HEK293 (cell line): ENCODE measurements around the gene TEX36.

ENCODE experiments used
- CTCF ChIA-PET: fragments of 350-600 bp; formaldehyde crosslinking; extraction: SDS; loops from one replicate; lab custom pipeline; 2021; ENCODE audit warnings: antibody characterized with exemption; lab: Yijun Ruan, JAX
- POLR2A ChIA-PET: fragments of 300-600 bp; formaldehyde crosslinking; extraction: SDS; loops from one replicate; lab custom pipeline; 2020; ENCODE audit warnings: antibody characterized with exemption, inconsistent platforms; lab: Yijun Ruan, JAX
- H3K27ac ChIP-seq: fragments of 200-500 bp; sonication (Bioruptor generic); 2 replicates; pipeline ENCODE4 v1.5.1; 2014; ENCODE audit warnings: low read depth, low read length, control low read depth, inconsistent platforms; ENCODE audit errors: extremely low read depth
- H3K36me3 ChIP-seq, 2 experiments: fragments of 200-500 bp in 1 of 2; sonication (Bioruptor generic) in 1 of 2; 1 replicate in 1 of 2; 2 replicates in 1 of 2; pipeline ENCODE4 v1.5.1; 2014 to 2017; ENCODE audit warnings: inconsistent platforms in 2 of 2, low read length in 2 of 2; ENCODE audit not compliant: control insufficient read depth in 2 of 2, insufficient read depth in 1 of 2
- H3K4me1 ChIP-seq: fragments of 200-500 bp; sonication (Bioruptor generic); 2 replicates; pipeline ENCODE4 v1.5.1; 2014; ENCODE audit warnings: mild to moderate bottlenecking, low read length, inconsistent platforms; ENCODE audit not compliant: control insufficient read depth, insufficient read depth
- H3K4me3 ChIP-seq: 2 replicates; pipeline ENCODE4 v1.5.1; 2011; ENCODE audit warnings: low read depth, mild to moderate bottlenecking, control low read depth, low read length, moderate library complexity
- H3K9me3 ChIP-seq: fragments of 200-500 bp; sonication (Bioruptor generic); 2 replicates; pipeline ENCODE4 v1.5.1; 2014; ENCODE audit warnings: low read depth, low read length, inconsistent platforms; ENCODE audit not compliant: control insufficient read depth, insufficient read depth
- CTCF ChIP-seq: fragments of 450-650 bp; formaldehyde crosslinking; IDR thresholded peaks from 2 replicates; pipeline ENCODE4 v1.5.1; 2016; ENCODE audit warnings: missing biosample characterization, missing genetic modification characterization
- EGR2 ChIP-seq: fragments of 450-650 bp; formaldehyde crosslinking; IDR thresholded peaks from 2 replicates; pipeline ENCODE4 v1.5.1; 2016; ENCODE audit warnings: low read depth, missing biosample characterization, missing genetic modification characterization
- KLF8 ChIP-seq: fragments of 450-650 bp; formaldehyde crosslinking; IDR thresholded peaks from 2 replicates; pipeline ENCODE4 v1.5.1; 2016; ENCODE audit warnings: missing biosample characterization, missing genetic modification characterization
- SALL2 ChIP-seq: fragments of 450-650 bp; formaldehyde crosslinking; IDR thresholded peaks from 2 replicates; pipeline ENCODE4 v1.5.0; 2017; ENCODE audit warnings: missing biosample characterization, mild to moderate bottlenecking, missing genetic modification characterization, borderline replicate concordance
- WT1 ChIP-seq: fragments of 450-650 bp; formaldehyde crosslinking; IDR thresholded peaks from 2 replicates; pipeline ENCODE4 v1.5.1; 2016; ENCODE audit warnings: missing biosample characterization, missing genetic modification characterization
- ZBTB21 ChIP-seq: fragments of 450-650 bp; formaldehyde crosslinking; IDR thresholded peaks from 2 replicates; pipeline ENCODE4 v1.5.1; 2017; ENCODE audit warnings: missing biosample characterization, missing genetic modification characterization
- ZFHX2 ChIP-seq: fragments of 450-650 bp; formaldehyde crosslinking; conservative IDR thresholded peaks from 2 replicates; pipeline ENCODE4 v1.5.1; 2016; ENCODE audit warnings: missing biosample characterization, missing genetic modification characterization
- ZIC2 ChIP-seq: fragments of 450-650 bp; formaldehyde crosslinking; IDR thresholded peaks from 2 replicates; pipeline ENCODE4 v1.5.1; 2016; ENCODE audit warnings: missing biosample characterization, missing genetic modification characterization
- ZNF202 ChIP-seq: fragments of 450-650 bp; formaldehyde crosslinking; IDR thresholded peaks from 2 replicates; pipeline ENCODE4 v1.5.1; 2016; ENCODE audit warnings: missing biosample characterization, missing genetic modification characterization, borderline replicate concordance
- ZNF266 ChIP-seq: fragments of 450-650 bp; formaldehyde crosslinking; IDR thresholded peaks from 2 replicates; pipeline ENCODE4 v1.5.1; 2016; ENCODE audit warnings: missing biosample characterization, missing genetic modification characterization, low read depth
- ZNF398 ChIP-seq: fragments of 450-650 bp; formaldehyde crosslinking; IDR thresholded peaks from 2 replicates; pipeline ENCODE4 v1.5.1; 2017; ENCODE audit warnings: missing biosample characterization, missing genetic modification characterization
- ZNF488 ChIP-seq: fragments of 450-650 bp; formaldehyde crosslinking; IDR thresholded peaks from 2 replicates; pipeline ENCODE4 v1.5.1; 2016; ENCODE audit warnings: missing biosample characterization, missing genetic modification characterization
- ZNF521 ChIP-seq: fragments of 450-650 bp; formaldehyde crosslinking; IDR thresholded peaks from 2 replicates; pipeline ENCODE4 v1.5.1; 2017; ENCODE audit warnings: missing biosample characterization, mild to moderate bottlenecking, missing genetic modification characterization
- ZNF529 ChIP-seq: fragments of 450-650 bp; formaldehyde crosslinking; IDR thresholded peaks from 2 replicates; pipeline ENCODE4 v1.5.1; 2017; ENCODE audit warnings: missing genetic modification characterization, missing biosample characterization; ENCODE audit not compliant: insufficient replicate concordance
- ZNF548 ChIP-seq: fragments of 450-650 bp; formaldehyde crosslinking; IDR thresholded peaks from 2 replicates; pipeline ENCODE4 v1.5.1; 2016; ENCODE audit warnings: missing biosample characterization, missing genetic modification characterization
- ZNF580 ChIP-seq: fragments of 450-650 bp; formaldehyde crosslinking; IDR thresholded peaks from 2 replicates; pipeline ENCODE4 v1.5.1; 2016; ENCODE audit warnings: missing biosample characterization, missing genetic modification characterization
- ZNF654 ChIP-seq: fragments of 450-650 bp; formaldehyde crosslinking; IDR thresholded peaks from 2 replicates; pipeline ENCODE4 v1.5.1; 2016; ENCODE audit warnings: low read depth, missing biosample characterization, missing genetic modification characterization
- ZNF658 ChIP-seq: fragments of 450-650 bp; formaldehyde crosslinking; IDR thresholded peaks from 2 replicates; pipeline ENCODE4; 2016; ENCODE audit warnings: missing biosample characterization, missing genetic modification characterization
- ZNF664 ChIP-seq: fragments of 450-650 bp; formaldehyde crosslinking; IDR thresholded peaks from 2 replicates; pipeline ENCODE4 v1.5.1; 2016; ENCODE audit warnings: missing biosample characterization, missing genetic modification characterization
- ZNF701 ChIP-seq: fragments of 450-650 bp; formaldehyde crosslinking; IDR thresholded peaks from 2 replicates; pipeline ENCODE4 v1.5.1; 2016; ENCODE audit warnings: missing biosample characterization, missing genetic modification characterization
- ZSCAN16 ChIP-seq: fragments of 450-650 bp; formaldehyde crosslinking; IDR thresholded peaks from 2 replicates; pipeline ENCODE4 v1.5.1; 2016; ENCODE audit warnings: missing biosample characterization, missing genetic modification characterization
- TF ChIP-seq, protein P1 (sequence below): fragments of 450-650 bp; formaldehyde crosslinking; IDR thresholded peaks from 2 replicates; pipeline ENCODE4 v1.5.1; 2017; ENCODE audit warnings: missing biosample characterization, missing genetic modification characterization
- TF ChIP-seq, protein P2 (sequence below): fragments of 450-650 bp; formaldehyde crosslinking; IDR thresholded peaks from 2 replicates; pipeline ENCODE4 v1.5.1; 2016; ENCODE audit warnings: missing biosample characterization, missing genetic modification characterization, low read depth
- TF ChIP-seq, protein P3 (sequence below): fragments of 450-650 bp; formaldehyde crosslinking; IDR thresholded peaks from 2 replicates; pipeline ENCODE4 v1.5.1; 2016; ENCODE audit warnings: missing biosample characterization, missing genetic modification characterization, borderline replicate concordance

The TEX36 gene

DNA sequence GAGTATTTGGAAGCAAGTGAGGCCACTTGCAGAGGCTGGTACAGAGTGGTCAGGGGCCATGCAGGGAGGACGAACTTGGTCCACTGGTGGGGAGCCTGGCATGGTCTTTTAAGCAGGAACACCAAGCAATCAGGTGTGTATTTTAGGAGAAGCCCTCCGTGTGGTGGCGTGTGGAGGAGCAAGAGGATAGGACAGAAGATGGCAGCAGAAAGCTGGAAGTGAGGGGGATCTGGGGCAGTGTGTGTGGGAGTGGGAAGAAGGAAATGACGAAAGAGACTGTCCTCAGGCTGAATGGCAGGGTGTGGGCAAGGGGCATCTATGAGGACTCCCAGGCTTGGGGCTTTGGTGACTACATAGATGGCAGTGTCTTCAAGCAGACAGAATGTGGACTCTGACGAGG is 51.2 kb downstream of the TEX36 start:
- POLR2A ChIA-PET = interaction anchor here (2.0 kb wide), 1 partner anchor 88 kb away, joined by 7 read pairs; the partner anchor contains the start of gene EDRF1
- H3K9me3 ChIP-seq = no peaks in the 10 kb centered on the region
- peaks cover 13% of the 10 kb centered on the region for H3K4me1 ChIP-seq
- H3K36me3 ChIP-seq = no peaks in the 10 kb centered on the region
- no peak overlapping the region for H3K27ac ChIP-seq
- no peak overlapping the region for H3K4me3 ChIP-seq
- CTCF ChIA-PET = interaction anchor here (1.4 kb wide), 1 partner anchor 68 kb away, joined by 5 read pairs; no protein-coding TSS in a partner anchor
- TF ChIP-seq EGR2 (tag by site-specific recombination) = peak; percentile 66
- TF ChIP-seq, protein P1, sequence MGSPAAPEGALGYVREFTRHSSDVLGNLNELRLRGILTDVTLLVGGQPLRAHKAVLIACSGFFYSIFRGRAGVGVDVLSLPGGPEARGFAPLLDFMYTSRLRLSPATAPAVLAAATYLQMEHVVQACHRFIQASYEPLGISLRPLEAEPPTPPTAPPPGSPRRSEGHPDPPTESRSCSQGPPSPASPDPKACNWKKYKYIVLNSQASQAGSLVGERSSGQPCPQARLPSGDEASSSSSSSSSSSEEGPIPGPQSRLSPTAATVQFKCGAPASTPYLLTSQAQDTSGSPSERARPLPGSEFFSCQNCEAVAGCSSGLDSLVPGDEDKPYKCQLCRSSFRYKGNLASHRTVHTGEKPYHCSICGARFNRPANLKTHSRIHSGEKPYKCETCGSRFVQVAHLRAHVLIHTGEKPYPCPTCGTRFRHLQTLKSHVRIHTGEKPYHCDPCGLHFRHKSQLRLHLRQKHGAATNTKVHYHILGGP (tag by site-specific recombination) = no peak
- no peak for TF ChIP-seq ZNF701 (tag by site-specific recombination)
- no peak for TF ChIP-seq ZNF529 (tag by site-specific recombination)
- no peak for TF ChIP-seq ZNF521 (tag by site-specific recombination)
- TF ChIP-seq ZNF654 (tag by site-specific recombination) = peak; percentile 64
- no peak for TF ChIP-seq SALL2 (tag by site-specific recombination)
- no peak for TF ChIP-seq WT1 (tag by site-specific recombination)
- TF ChIP-seq CTCF (tag by site-specific recombination) = peak; percentile 85
- no peak for TF ChIP-seq ZNF266
- TF ChIP-seq ZFHX2 (tag by site-specific recombination) = peak; percentile 82
- TF ChIP-seq ZNF580 (tag by site-specific recombination) = no peak
- no peak for TF ChIP-seq ZNF548
- no peak for TF ChIP-seq KLF8
- no peak for TF ChIP-seq ZNF488
- TF ChIP-seq ZIC2 (tag by site-specific recombination) = no peak
- TF ChIP-seq, protein P2, sequence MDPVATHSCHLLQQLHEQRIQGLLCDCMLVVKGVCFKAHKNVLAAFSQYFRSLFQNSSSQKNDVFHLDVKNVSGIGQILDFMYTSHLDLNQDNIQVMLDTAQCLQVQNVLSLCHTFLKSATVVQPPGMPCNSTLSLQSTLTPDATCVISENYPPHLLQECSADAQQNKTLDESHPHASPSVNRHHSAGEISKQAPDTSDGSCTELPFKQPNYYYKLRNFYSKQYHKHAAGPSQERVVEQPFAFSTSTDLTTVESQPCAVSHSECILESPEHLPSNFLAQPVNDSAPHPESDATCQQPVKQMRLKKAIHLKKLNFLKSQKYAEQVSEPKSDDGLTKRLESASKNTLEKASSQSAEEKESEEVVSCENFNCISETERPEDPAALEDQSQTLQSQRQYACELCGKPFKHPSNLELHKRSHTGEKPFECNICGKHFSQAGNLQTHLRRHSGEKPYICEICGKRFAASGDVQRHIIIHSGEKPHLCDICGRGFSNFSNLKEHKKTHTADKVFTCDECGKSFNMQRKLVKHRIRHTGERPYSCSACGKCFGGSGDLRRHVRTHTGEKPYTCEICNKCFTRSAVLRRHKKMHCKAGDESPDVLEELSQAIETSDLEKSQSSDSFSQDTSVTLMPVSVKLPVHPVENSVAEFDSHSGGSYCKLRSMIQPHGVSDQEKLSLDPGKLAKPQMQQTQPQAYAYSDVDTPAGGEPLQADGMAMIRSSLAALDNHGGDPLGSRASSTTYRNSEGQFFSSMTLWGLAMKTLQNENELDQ (tag by site-specific recombination) = no peak
- no peak for TF ChIP-seq ZNF664
- no peak for TF ChIP-seq ZSCAN16 (tag by site-specific recombination)
- TF ChIP-seq ZBTB21 (tag by site-specific recombination) = no peak
- TF ChIP-seq ZNF658 (tag by site-specific recombination) = no peak
- TF ChIP-seq ZNF398 (tag by site-specific recombination) = no peak
- TF ChIP-seq, protein P3, sequence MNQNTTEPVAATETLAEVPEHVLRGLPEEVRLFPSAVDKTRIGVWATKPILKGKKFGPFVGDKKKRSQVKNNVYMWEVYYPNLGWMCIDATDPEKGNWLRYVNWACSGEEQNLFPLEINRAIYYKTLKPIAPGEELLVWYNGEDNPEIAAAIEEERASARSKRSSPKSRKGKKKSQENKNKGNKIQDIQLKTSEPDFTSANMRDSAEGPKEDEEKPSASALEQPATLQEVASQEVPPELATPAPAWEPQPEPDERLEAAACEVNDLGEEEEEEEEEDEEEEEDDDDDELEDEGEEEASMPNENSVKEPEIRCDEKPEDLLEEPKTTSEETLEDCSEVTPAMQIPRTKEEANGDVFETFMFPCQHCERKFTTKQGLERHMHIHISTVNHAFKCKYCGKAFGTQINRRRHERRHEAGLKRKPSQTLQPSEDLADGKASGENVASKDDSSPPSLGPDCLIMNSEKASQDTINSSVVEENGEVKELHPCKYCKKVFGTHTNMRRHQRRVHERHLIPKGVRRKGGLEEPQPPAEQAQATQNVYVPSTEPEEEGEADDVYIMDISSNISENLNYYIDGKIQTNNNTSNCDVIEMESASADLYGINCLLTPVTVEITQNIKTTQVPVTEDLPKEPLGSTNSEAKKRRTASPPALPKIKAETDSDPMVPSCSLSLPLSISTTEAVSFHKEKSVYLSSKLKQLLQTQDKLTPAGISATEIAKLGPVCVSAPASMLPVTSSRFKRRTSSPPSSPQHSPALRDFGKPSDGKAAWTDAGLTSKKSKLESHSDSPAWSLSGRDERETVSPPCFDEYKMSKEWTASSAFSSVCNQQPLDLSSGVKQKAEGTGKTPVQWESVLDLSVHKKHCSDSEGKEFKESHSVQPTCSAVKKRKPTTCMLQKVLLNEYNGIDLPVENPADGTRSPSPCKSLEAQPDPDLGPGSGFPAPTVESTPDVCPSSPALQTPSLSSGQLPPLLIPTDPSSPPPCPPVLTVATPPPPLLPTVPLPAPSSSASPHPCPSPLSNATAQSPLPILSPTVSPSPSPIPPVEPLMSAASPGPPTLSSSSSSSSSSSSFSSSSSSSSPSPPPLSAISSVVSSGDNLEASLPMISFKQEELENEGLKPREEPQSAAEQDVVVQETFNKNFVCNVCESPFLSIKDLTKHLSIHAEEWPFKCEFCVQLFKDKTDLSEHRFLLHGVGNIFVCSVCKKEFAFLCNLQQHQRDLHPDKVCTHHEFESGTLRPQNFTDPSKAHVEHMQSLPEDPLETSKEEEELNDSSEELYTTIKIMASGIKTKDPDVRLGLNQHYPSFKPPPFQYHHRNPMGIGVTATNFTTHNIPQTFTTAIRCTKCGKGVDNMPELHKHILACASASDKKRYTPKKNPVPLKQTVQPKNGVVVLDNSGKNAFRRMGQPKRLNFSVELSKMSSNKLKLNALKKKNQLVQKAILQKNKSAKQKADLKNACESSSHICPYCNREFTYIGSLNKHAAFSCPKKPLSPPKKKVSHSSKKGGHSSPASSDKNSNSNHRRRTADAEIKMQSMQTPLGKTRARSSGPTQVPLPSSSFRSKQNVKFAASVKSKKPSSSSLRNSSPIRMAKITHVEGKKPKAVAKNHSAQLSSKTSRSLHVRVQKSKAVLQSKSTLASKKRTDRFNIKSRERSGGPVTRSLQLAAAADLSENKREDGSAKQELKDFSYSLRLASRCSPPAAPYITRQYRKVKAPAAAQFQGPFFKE = no peak
- TF ChIP-seq ZNF202 (tag by site-specific recombination) = no peak
